Measurements from ENCODE around the gene MLYCD.
"Not testable (repeated sequence)": the region's sequence is repeated elsewhere in the genome, so short reads cannot be mapped to it uniquely, and the experiment has no call there.

MLYCD gene

DNA sequence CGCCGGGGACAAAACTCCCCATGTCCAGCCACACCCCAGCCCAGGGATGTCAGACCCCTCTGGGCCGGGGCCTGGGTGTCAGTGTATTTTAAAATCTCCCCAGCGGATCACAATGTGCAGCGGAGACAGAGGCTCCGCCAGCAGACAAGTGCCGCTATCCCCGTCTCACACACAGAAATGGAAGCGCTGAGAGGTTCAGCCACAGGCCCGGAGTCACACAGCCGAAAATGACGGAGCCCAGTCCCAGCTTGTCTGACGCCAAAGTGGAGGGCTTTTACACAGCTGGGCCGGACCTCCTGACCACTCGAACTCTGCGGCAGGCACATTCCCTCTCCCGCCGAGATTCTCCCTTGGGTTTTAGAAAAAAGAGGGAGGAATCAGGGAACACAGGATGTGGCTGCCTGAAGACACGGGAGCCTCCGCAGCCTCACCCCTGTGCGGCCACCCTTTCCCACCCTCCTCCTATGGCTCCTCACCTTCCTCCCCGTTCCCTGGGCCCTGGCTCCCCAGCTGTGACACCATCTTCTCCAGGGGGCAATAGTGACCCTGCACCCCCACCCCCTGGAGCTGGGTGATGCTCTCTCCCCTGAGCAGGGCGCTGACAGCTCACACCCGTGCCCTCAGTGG is 47.4 kb downstream of the MLYCD start:
- Histone ChIP-seq H3K27ac (ENCODE audit: insufficient read depth in 1 of 2, low read depth in 1 of 2, low read length in 2 of 2, poor library complexity in 1 of 2, severe bottlenecking in 2 of 2) (no peak overlapping the region), H3K4me3 (ENCODE audit: control insufficient read depth in 1 of 7, extremely low read depth in 1 of 7, insufficient read depth in 4 of 7, low read depth in 2 of 7, low read length in 6 of 7) (no peak overlapping the region), H3K36me3 (ENCODE audit: control insufficient read depth in 4 of 4, insufficient read depth in 4 of 4, low read length in 3 of 4) (no peaks in the 10 kb centered on the region), H3K9me3 (ENCODE audit: control extremely low read depth in 1 of 5, control insufficient read depth in 4 of 5, insufficient read depth in 2 of 5, low read depth in 1 of 5, low read length in 4 of 5) (no peaks in the 10 kb centered on the region), H3K27me3 (replicated peaks in 2 of 5; ENCODE audit: control insufficient read depth in 4 of 5, insufficient read depth in 5 of 5, low read length in 4 of 5) (no peaks in the 10 kb centered on the region), H3K4me1 (ENCODE audit: control extremely low read depth in 1 of 4, control insufficient read depth in 4 of 4, insufficient read depth in 4 of 4, low read length in 3 of 4) (no peaks in the 10 kb centered on the region)
- WGBS (ENCODE audit: insufficient coverage), result 93% methylated on average over 20 of the region's 24 CpGs
- CTCF ChIA-PET, result interaction anchor here (1.2 to 1.8 kb wide), 2 partner anchors 10 to 17 kb away, joined by 3 to 7 read pairs; no protein-coding TSS in a partner anchor
- POLR2A ChIA-PET, result no interaction called here
- no peak for DNase-seq

DNA sequence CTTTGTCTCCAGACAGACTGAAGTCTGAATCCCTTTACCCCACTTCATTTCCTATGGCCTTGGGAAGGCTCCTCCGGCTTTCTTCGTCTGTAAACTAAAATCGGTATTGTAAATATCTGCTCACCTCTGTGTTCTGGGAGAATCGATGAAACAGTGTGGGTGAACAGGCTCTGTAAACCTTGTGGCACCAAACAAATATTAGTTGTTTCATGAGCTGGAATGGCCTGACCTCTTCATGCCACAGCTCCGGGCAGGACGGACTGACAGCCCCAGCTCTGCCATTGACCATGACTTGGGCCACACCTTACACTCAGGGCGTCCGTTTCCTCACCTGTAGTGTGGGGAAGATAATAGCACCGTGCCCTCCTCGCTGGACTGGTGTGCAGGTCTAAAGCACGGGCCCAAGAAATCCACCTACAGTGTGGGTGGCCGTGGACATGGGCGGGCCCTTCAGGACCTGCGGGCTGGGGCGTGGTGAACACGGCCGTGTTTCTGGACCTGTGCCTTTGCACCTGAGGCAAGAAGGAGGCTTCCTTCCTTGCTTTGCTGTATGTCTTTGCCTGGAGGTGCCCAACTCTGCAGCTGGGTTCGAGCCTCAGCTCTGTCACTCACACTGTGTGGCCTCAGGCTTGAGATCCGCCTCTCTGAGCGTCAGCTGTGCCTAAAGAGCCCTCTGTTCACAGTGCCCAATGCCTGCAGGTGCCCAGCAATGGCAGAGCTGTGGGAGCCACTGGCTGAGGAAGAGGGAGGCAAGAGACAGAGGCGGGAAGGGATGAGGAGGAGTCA is 48.1 kb downstream of the MLYCD start:
- Histone ChIP-seq H3K4me3 (ENCODE audit: control insufficient read depth in 1 of 7, extremely low read depth in 1 of 7, insufficient read depth in 4 of 7, low read depth in 2 of 7, low read length in 6 of 7) (no peak overlapping the region), H3K27me3 (replicated peaks in 2 of 5; ENCODE audit: control insufficient read depth in 4 of 5, insufficient read depth in 5 of 5, low read length in 4 of 5) (no peaks in the 10 kb centered on the region), H3K4me1 (ENCODE audit: control extremely low read depth in 1 of 4, control insufficient read depth in 4 of 4, insufficient read depth in 4 of 4, low read length in 3 of 4) (no peaks in the 10 kb centered on the region), H3K36me3 (ENCODE audit: control insufficient read depth in 4 of 4, insufficient read depth in 4 of 4, low read length in 3 of 4) (no peaks in the 10 kb centered on the region), H3K9me3 (ENCODE audit: control extremely low read depth in 1 of 5, control insufficient read depth in 4 of 5, insufficient read depth in 2 of 5, low read depth in 1 of 5, low read length in 4 of 5) (no peaks in the 10 kb centered on the region), H3K27ac (ENCODE audit: insufficient read depth in 1 of 2, low read depth in 1 of 2, low read length in 2 of 2, poor library complexity in 1 of 2, severe bottlenecking in 2 of 2) (no peak overlapping the region)
- no peak for DNase-seq
- POLR2A ChIA-PET, result no interaction called here
- WGBS (ENCODE audit: insufficient coverage), result 86% methylated on average over 14 of the region's 21 CpGs
- CTCF ChIA-PET, result interaction anchor here (1.2 to 1.8 kb wide), 2 partner anchors 10 to 17 kb away, joined by 3 to 7 read pairs; no protein-coding TSS in a partner anchor

DNA sequence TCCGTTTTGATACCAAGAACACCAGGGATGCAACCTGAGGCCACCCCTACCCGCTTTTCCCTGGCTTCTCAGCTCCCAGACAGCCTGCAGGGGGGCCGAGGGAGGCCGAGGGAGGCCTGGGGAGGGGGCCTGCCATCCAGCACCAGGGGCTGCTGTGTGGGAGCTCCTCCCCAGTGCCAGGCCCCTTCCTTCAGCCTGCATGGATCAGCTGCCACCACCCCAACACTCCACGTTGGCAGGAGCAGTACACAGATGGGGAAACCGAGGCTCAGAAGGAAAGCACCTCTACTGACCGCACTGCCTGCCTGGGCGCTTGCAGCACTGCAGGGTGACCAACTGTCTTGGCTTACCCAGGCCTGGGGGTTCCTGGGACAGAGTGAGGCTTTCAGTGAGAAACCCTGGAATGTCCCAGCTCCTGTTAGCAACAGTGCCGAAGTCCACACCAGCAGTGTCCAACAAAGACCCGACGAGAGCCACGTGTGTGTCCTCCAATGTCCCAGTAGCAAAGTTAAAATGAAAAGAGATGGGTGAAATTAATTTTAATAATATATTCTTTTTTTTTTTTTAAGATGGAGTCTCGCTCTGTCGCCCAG is 48.8 kb downstream of the MLYCD start:
- 97% methylated on average over 5 of the region's 14 CpGs for WGBS (ENCODE audit: insufficient coverage)
- no peaks in the 10 kb centered on the region for H3K9me3 ChIP-seq (ENCODE audit: control extremely low read depth in 1 of 5, control insufficient read depth in 4 of 5, insufficient read depth in 2 of 5, low read depth in 1 of 5, low read length in 4 of 5)

DNA sequence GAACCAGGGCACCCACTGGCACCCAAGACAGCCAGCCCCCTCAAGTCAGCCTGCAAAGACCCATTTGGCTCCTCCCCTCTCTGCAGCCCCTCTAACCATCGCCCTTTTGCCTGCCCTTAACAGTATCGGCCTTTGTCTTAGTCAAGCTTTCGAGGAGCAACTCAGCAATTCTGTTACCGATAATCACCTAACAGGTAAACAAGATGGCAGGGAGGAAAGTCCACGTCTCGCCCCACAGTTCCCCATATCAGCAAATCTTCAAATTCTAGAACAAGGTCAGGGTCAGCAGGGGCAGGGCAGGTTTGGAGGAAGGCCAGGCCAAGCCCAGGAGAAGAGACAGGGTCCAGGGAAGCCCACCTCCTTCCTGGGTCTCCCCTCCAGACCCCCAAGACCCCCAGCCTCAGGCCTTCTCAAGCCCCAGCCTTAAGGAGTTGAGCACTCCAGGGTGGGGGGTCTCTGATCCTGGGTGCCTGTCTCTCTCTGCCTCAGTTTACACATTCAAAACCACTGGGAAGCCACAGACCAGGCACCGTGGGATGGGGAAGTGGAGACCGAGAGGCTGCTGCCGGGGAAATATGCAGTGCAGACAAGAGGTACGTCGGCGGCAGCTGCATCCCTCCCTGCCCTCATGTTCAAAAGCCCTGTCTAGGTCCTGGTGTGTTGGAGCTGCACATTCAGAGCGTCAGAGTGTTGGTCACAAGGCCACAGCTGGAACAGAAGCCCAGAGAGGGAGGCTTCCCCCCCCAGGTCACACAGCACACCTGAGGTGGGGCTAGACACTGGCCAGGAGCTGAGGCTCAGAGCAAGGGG is 50.2 kb downstream of the MLYCD start:
- POLR2A ChIA-PET, result no interaction called here
- CTCF ChIA-PET, result no interaction called here
- H3K27ac ChIP-seq (ENCODE audit: insufficient read depth in 1 of 2, low read depth in 1 of 2, low read length in 2 of 2, poor library complexity in 1 of 2, severe bottlenecking in 2 of 2), result no peak overlapping the region
- peaks cover 0 to 17% (median 16%) of the 10 kb centered on the region in 4 experiments for H3K4me1 ChIP-seq (ENCODE audit: control extremely low read depth in 1 of 4, control insufficient read depth in 4 of 4, insufficient read depth in 4 of 4, low read length in 3 of 4)
- peaks cover 0 to 11% (median 0%) of the 10 kb centered on the region in 5 experiments for H3K27me3 ChIP-seq (replicated peaks in 2 of 5; ENCODE audit: control insufficient read depth in 4 of 5, insufficient read depth in 5 of 5, low read length in 4 of 5)
- no peak overlapping the region for H3K4me3 ChIP-seq (ENCODE audit: control insufficient read depth in 1 of 7, extremely low read depth in 1 of 7, insufficient read depth in 4 of 7, low read depth in 2 of 7, low read length in 6 of 7)
- no peaks in the 10 kb centered on the region for H3K9me3 ChIP-seq (ENCODE audit: control extremely low read depth in 1 of 5, control insufficient read depth in 4 of 5, insufficient read depth in 2 of 5, low read depth in 1 of 5, low read length in 4 of 5)
- 98% methylated on average over 7 of the region's 13 CpGs for WGBS (ENCODE audit: insufficient coverage)
- DNase-seq, result no peak
- H3K36me3 ChIP-seq (ENCODE audit: control insufficient read depth in 4 of 4, insufficient read depth in 4 of 4, low read length in 3 of 4), result no peaks in the 10 kb centered on the region

More for the DNA sequence above, 48.8 kb downstream of the MLYCD start:
- Histone ChIP-seq H3K4me3 (ENCODE audit: control insufficient read depth in 1 of 7, extremely low read depth in 1 of 7, insufficient read depth in 4 of 7, low read depth in 2 of 7, low read length in 6 of 7) (no peak overlapping the region), H3K27me3 (replicated peaks in 2 of 5; ENCODE audit: control insufficient read depth in 4 of 5, insufficient read depth in 5 of 5, low read length in 4 of 5) (no peaks in the 10 kb centered on the region), H3K4me1 (ENCODE audit: control extremely low read depth in 1 of 4, control insufficient read depth in 4 of 4, insufficient read depth in 4 of 4, low read length in 3 of 4) (peaks cover 0 to 4% (median 3%) of the 10 kb centered on the region in 4 experiments), H3K36me3 (ENCODE audit: control insufficient read depth in 4 of 4, insufficient read depth in 4 of 4, low read length in 3 of 4) (no peaks in the 10 kb centered on the region), H3K27ac (ENCODE audit: insufficient read depth in 1 of 2, low read depth in 1 of 2, low read length in 2 of 2, poor library complexity in 1 of 2, severe bottlenecking in 2 of 2) (no peak overlapping the region)
- CTCF ChIA-PET, result interaction anchor here (1.8 kb wide), 1 partner anchor 9 kb away, joined by 7 read pairs; no protein-coding TSS in a partner anchor
- no peak for DNase-seq
- POLR2A ChIA-PET, result no interaction called here

DNA sequence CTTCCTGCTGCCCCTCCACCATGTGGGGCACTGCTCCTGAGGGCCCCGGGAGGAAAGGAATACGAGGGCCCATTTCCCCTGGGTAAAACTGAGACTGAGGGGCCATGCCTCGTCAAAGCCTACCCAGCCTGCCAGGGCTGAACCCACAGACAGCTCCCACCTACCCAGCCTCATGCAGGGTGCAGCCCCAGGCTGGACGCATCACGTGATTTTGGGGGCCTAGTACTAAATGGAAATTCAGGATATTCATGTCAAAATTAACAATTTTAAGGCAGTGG is 50.7 kb downstream of the MLYCD start:
- Histone ChIP-seq H3K9me3 (ENCODE audit: control extremely low read depth in 1 of 5, control insufficient read depth in 4 of 5, insufficient read depth in 2 of 5, low read depth in 1 of 5, low read length in 4 of 5) (no peaks in the 10 kb centered on the region), H3K27ac (ENCODE audit: insufficient read depth in 1 of 2, low read depth in 1 of 2, low read length in 2 of 2, poor library complexity in 1 of 2, severe bottlenecking in 2 of 2) (no peak overlapping the region), H3K36me3 (ENCODE audit: control insufficient read depth in 4 of 4, insufficient read depth in 4 of 4, low read length in 3 of 4) (no peaks in the 10 kb centered on the region), H3K4me3 (ENCODE audit: control insufficient read depth in 1 of 7, extremely low read depth in 1 of 7, insufficient read depth in 4 of 7, low read depth in 2 of 7, low read length in 6 of 7) (no peak overlapping the region), H3K4me1 (ENCODE audit: control extremely low read depth in 1 of 4, control insufficient read depth in 4 of 4, insufficient read depth in 4 of 4, low read length in 3 of 4) (peaks cover 0 to 20% (median 18%) of the 10 kb centered on the region in 4 experiments), H3K27me3 (replicated peaks in 2 of 5; ENCODE audit: control insufficient read depth in 4 of 5, insufficient read depth in 5 of 5, low read length in 4 of 5) (peaks cover 0 to 13% (median 3%) of the 10 kb centered on the region in 5 experiments)
- ChIA-PET POLR2A (no interaction called here), CTCF (no interaction called here)
- 100% methylated on average over 3 of the region's 5 CpGs for WGBS (ENCODE audit: insufficient coverage)
- no peak for DNase-seq

DNA sequence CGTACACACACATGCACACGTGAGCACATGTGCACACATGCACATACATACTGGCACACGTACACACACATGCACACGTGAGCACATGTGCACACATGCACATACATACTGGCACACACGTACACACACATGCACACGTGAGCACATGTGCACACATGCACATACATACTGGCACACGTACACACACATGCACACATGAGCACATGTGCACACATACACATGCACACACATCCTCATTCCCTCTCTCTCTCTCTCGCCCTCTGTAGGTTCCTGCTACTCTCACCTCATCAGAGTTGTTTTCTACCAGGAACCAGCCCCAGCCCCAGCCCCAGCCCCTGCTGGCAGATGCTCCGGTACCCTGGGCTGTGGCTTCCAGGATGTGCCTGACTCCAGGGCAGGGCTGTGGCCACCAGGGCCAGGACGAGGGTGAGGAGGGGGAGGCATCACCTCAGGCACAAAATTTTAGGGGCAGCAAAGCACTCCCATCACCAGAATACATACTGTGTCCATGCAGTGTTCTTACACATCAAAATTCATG is 52.0 kb downstream of the MLYCD start:
- POLR2A ChIA-PET; H3K4me3 ChIP-seq (ENCODE audit: control insufficient read depth in 1 of 7, extremely low read depth in 1 of 7, insufficient read depth in 4 of 7, low read depth in 2 of 7, low read length in 6 of 7); H3K36me3 ChIP-seq (ENCODE audit: control insufficient read depth in 4 of 4, insufficient read depth in 4 of 4, low read length in 3 of 4); CTCF ChIA-PET; H3K9me3 ChIP-seq (ENCODE audit: control extremely low read depth in 1 of 5, control insufficient read depth in 4 of 5, insufficient read depth in 2 of 5, low read depth in 1 of 5, low read length in 4 of 5); H3K27ac ChIP-seq (ENCODE audit: insufficient read depth in 1 of 2, low read depth in 1 of 2, low read length in 2 of 2, poor library complexity in 1 of 2, severe bottlenecking in 2 of 2): not testable (repeated sequence)
- 86% methylated on average over 2 of the region's 10 CpGs for WGBS (ENCODE audit: insufficient coverage)
- Histone ChIP-seq H3K27me3 (replicated peaks in 2 of 5; ENCODE audit: control insufficient read depth in 4 of 5, insufficient read depth in 5 of 5, low read length in 4 of 5) (peaks cover 0 to 25% (median 5%) of the 10 kb centered on the region in 5 experiments), H3K4me1 (ENCODE audit: control extremely low read depth in 1 of 4, control insufficient read depth in 4 of 4, insufficient read depth in 4 of 4, low read length in 3 of 4) (peaks cover 0 to 20% (median 18%) of the 10 kb centered on the region in 4 experiments)
- peak in 2 of 3 donors; percentile 19 to 44 for DNase-seq
